ENCODE data around the gene ATP2B2.

The ATP2B2 gene

DNA sequence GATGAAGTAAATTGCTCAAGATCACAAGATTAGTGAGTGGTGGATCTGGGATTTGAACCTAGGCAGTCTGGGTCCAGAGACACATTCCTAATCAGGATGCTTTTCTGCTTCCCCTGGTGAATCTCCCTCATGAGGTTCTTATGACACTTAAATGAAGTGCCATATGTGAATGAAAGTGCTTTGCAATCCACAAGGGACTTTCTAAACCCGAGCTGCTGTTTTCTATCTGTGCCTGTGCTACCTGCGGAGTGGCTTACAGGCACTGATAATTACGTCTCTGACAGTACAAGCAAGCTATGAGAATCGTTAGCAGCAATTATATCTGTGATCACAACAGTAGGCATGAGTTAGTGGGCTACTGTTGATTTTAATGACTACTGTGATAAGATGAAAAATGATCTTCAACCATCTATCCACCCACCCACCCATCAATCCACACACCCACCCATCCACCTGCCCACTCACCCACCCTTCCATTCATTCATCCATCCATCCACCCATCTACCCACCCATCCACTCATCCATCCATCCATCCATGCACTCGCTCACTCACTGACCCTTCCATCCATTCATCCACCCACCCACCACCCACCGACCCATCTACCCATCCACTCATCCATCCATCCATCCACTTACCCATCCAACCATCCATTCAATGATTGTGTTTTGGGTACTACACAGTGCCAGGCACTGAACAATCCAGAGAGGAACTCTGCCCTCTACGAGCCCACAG lies 51.8 kb downstream of the ATP2B2 start:
- DNase-seq (ENCODE audit: low read depth in 1 of 2, low spot score in 1 of 2): no peak

DNA sequence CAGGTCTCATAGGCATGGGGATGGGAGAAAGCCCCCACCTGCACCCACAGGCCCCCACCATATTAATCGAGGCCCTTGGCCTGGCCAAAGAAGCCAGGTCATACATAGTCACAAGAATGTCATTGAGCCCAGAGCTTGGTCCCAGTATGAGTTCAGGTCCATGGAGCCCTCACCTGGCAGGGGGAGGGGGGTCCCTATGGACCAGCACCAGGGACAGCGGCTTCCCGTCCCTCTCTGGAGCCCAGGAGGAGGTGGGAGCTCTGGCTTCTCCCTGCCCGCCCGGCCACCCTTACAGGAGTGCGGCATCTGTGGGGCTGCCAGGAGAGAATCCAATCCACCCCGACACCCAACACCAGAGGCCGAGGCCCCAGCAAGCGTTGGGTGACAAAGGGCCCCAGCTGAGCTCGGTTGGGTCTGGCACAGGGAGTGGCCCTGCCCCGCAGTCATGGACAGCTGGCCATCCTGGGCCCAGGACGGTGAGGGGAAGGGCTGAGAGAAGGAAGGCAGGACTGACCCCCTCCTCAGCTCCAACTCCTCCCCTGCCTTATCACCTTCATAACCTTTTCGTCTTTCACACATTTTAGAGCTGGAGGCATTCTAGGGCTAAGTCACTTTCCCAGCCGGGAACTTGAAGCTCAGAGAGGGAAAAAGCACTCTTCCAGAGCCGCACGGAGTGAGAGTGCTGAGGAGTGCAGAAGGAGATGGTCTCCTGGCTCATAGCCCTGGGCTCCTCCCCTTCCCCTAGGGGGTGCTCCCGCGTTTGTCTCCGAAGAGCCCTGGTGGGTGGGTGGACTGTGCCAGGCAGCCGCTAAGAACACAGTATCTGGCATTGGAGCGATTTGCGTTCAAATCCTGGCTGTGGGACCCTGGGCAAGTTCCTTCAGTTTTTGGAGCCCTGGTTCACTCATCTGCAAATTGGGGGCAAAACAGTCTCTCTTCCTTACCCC lies 54.6 kb downstream of the ATP2B2 start:
- DNase-seq (ENCODE audit: low read depth in 1 of 2, low spot score in 1 of 2): no peak

DNA sequence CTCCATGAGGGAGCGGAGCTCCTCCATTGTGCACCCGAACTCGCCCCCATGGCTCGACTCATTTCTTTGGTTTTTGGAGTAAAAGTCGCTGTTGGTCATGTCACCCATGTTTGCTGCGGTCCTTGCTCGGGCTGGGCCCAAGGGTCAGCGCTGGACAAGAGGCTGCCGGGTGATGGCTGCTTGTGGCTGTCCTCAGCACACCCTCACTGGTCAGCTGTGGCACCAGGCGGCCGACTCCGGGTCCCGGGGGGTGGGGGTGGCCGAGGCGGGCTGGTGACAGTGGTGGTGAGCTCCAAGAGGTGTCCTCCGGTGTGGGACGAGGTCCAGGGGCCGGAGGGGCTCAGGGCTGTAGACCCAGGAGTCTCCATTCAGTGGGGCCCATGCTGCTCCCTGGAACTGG lies 56.0 kb downstream of the ATP2B2 start:
- DNase-seq (ENCODE audit: low read depth in 1 of 2, low spot score in 1 of 2): no peak

DNA sequence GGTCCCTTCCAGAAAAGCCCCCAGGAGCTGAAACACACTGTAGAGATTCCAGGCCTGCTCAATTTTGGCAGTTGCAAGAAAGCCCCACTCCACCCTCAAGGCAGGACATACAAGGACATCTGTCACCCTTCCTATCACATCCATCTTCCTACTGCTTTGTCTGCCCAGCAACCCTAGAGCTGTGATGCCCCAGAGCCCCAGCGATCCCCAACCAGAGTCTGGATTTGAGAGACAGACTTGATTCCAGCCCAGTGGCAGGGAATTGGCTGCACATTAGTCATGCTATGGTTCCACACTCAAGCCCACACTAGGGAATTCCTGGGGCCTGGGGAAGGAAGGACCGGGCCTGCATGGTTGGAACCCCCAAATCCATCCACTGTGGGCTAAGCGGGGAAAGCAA lies 56.8 kb downstream of the ATP2B2 start:
- DNase-seq (ENCODE audit: low read depth in 1 of 2, low spot score in 1 of 2): no peak

DNA sequence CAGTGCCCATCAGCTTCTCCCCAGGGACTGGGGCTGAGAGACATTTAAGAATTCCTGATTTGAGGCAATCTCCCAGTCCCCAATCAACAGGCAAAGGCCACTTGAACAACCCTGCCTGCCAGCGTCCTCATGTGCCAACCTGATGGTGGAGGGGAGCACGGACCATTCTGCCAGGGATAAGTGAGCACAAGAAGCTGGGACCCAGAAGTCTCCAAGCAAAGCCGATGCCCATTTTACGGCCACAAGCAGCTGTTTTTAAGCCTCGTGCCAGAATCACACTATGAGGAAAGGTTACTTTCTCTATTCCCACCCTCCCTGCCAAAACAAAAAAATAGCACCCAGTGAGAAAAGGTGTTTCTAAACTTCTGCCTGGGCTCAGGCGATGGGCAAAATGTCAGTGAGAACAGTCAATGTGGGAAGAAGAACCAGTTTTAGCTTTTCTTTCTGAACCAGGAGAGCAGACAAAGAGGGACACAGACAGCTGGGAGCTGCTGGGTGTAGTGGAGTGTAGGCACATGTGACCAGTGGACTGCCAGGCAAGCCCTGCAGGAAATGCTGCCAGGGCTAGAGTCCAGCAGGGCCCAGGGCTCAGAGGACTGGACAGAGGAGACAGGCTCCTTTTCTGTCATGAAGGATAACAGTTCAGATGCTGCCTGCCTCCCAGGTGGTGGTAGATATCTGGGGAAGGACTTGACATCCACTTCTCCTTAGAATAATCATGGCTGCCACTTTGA lies 57.7 kb downstream of the ATP2B2 start:
- DNase-seq (ENCODE audit: low read depth in 1 of 2, low spot score in 1 of 2): no peak

DNA sequence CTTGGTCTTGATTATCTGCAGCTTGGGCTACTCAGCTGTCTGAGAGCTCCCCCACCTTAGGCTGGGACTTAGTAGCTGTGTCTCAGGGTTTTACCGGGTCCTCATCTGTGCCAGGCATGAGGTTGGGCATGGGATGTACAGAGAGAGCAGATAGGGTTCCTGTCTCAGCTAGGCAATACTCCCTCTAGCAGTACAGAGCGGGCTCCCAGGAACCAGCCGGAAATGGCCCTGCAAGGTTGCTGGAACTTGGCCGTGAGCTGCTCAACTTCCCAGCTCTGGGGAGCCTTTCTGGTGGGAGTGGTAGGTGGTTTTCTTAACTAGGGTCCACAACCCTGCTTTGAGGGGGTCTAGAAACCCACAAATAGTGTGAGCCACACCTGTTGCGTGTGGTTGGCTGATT lies 58.3 kb downstream of the ATP2B2 start:
- DNase-seq (ENCODE audit: low read depth in 1 of 2, low spot score in 1 of 2): no peak

DNA sequence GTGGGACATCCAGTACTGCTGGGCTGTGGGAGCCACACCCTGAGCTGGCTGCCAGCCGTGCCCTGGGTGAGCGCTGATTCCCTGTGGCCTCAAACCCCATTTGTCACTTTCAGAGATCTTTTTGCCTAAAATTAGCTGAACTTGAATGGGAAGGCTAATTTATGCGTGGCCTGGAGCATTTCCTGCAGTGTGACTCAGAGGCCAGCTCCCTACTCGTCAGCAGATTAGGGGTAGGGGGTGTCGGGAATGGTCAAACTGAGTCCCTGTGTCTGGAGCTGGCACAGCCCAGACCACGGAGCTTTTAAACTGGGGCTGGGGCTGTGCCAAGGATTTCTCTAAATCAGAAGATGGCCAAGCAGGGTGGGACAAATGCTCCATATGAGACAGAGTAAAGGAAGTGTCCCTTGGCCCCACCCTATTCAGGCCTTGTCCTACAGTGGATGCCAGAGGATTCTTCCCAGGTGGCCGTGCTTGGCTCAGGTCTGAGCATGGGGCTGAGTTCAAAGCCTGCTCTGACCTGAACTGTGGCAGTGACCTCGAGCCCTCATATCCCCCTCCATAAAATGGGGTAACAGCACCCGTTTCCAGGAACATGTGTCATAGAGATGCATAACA lies 59.7 kb downstream of the ATP2B2 start:
- DNase-seq (ENCODE audit: low read depth in 1 of 2, low spot score in 1 of 2): no peak

DNA sequence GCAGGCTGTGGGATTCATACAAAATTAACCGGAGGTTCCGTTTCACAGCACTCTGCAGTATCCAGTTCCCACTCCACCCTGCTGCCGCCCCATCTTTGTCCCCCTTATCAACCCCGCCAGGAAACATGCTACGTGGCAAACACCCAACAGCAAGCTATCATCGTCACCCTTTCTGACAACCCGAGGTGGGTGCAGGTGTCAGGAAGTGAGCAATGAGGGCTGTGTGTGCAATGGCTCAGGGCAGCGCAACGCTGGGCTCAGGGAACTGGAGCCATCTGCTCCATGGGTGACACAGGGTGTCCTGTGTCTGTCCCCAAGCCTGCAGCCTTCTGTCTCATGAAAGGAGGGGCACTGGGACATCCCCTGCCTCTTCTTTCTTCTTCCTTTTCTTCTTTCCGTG lies 60.9 kb downstream of the ATP2B2 start:
- no peak for DNase-seq (ENCODE audit: low read depth in 1 of 2, low spot score in 1 of 2)

DNA sequence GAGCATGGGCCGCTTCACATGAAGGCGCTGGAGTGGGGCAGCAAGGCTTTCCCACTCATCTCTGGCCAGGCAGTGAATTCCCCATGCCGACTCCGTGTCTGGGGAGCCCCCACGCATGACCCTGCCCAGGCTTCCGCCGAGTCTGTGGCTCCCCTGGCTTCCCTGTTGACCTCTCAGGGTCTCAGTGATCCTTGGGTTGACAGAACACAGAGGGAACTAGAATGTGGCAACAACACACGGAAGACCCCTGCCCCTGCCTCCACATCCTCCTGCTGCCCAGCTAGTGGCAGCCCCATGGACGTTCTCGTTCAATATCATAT lies 61.3 kb downstream of the ATP2B2 start:
- no peak for DNase-seq (ENCODE audit: low read depth in 1 of 2, low spot score in 1 of 2)

DNA sequence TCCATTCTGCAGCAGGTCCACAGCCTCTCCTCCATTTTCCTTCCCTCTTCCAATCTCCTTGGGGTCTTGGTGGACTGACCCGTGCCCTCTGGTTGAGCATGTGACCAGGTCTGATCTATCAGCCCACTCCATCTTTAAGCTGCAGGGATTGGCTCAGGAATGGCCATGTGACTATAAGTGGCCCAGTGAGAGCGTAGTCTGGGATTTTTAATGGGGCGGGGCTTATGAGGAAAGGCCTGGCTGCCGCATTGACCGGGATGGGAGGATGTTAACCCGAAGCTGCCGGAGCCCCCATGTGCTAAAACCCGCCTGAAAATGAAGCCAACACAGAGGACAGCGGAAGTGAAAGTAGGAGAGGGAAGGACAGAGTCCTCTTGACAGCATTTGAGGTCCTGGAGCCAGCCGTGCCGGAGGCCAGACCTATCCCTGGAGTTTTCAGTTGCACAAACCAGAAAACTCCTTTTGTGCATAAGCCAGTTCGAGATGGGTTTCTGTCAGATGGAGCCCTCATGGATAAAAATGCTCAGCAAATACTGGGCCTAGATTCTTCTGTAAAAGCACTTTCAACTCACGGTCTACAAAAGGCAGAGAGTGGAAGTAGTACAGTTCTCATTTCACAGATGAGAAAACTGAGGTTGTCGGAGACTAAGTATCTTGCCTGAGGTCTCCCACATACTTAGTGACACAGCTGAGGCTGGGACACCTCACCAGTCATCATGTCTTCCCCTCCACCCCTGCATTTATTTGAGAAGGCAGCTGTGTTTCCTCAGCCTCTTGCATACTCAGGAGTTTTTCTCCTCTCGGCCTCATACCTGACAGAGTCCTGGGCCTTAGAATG lies 61.9 kb downstream of the ATP2B2 start:
- DNase-seq (ENCODE audit: low read depth in 1 of 2, low spot score in 1 of 2): no peak

DNA sequence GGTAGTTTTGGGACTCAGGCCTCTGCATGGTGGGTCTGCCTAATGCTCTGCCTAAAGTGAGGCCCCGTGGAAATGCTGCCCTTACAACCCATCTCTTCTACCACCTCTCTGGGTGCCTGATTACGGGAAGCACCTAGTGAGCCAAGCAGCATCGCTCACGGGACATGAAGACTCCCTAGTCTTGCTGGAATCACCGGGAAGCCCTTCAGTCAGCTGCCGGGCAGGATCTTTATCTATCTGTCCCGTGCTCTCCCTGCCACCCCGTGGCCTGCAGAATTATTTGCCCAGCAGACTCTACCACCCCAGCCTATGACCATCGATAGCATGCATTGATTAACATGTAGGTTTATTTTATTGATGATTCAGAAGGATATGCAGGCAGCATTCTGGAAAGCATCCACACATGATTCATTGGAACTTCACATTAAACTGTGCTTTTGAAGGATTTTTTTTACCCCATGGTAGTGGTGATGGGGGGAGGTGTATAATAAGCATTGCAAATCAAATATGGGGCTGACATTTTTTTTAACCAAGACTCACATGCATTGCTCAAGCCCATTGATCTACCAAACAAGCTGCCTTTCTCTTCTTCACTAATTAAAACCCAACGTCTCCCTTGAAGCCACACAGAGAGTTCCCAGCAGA lies 63.1 kb downstream of the ATP2B2 start:
- no peak for DNase-seq (ENCODE audit: low read depth in 1 of 2, low spot score in 1 of 2)

DNA sequence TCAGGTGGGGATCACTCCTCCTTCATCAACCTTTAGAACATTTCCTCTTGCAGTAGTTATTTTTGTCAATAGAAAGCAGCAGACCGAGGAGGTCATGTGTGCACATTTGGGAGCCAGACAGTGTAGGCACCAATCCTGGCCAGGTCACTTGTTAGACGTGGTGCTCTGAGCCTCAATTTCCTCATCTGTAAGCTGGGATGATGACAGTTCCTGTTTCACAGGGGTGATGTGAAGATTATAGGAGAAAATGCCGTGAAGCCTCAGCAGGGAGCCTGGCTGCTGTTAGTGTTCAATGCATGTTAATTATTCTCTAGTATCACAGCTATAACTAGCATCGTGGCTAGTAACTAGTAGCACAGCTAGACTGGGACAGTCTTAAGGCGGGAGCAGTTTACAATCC lies 64.7 kb downstream of the ATP2B2 start:
- DNase-seq (ENCODE audit: low read depth in 1 of 2, low spot score in 1 of 2): no peak

DNA sequence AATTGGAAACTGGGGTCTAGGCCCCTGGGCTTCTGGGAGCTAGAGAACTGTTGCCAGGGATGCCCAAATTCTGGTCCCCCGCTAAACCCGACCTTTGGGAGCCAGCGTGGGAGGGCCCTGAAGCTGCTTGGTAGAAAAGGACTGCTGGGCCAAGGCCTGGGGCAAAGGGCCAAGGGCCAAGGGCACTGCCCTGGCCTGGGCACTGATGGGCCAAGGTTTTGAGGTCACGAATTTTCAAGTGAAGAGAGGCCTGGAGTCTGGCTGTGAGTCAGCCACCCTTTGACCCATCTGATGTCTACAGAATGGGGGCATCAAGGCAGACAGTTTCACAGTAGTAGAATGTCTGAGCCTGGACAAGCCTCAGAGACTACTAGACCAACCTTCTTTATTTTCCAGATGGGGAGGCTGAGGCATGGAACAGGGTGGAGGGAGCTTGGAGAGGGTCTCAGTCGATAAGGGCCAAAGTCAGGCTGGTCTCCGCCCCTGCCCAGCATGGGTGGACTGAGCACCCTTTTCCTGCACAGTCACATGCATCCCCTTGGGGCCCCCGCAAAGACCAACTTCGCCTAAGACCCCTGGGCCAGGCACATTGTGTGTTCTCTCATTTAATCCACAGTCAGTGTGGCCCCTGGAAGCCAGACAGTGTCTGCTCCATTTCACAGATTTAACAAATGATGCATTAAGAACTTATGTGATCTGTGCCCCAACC lies 66.3 kb downstream of the ATP2B2 start:
- no peak for DNase-seq (ENCODE audit: low read depth in 1 of 2, low spot score in 1 of 2)

DNA sequence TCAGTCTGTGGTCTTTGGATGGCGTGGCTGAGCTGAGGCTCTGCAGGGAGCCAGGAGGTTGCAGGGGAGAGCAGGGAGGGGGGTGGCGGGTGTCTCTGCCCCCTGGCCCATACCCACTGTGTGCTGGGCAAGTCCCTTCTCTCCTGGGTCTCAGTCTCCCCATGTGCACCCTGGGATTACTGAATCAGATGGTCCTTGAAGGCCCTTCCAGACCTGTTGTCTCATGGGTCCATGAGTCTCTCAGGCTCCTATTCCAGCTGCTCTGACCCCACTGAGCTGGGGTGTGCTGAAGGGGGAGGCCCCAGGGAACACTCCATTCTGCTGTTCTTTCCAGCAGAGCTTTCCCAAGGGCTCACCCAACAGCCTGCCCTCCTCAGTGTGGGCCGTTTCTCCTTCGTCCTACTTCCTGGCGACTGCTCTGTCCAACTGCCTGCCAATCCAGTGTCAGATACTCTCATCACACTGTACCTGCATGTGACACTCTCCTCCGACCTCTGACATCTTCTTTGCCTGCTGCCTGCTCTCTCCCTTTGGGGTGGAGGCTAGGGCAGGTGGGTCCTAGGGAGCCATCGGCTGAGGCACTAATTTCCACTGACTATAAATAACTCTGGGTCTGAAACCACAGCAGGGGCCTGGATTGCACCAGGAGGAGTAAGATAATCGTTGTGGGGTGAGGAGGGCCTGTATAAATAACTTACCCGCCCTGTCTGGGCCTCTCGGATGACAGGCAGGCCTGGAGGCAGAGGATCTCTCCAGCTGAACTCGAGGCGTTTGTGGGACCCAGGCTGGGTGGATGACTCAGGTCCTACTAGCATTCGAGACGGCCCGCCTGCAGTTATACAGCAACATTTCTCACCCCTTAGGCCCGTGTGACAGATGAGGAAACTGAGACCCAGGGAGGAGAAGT lies 67.1 kb downstream of the ATP2B2 start:
- DNase-seq (ENCODE audit: low read depth in 1 of 2, low spot score in 1 of 2): no peak

DNA sequence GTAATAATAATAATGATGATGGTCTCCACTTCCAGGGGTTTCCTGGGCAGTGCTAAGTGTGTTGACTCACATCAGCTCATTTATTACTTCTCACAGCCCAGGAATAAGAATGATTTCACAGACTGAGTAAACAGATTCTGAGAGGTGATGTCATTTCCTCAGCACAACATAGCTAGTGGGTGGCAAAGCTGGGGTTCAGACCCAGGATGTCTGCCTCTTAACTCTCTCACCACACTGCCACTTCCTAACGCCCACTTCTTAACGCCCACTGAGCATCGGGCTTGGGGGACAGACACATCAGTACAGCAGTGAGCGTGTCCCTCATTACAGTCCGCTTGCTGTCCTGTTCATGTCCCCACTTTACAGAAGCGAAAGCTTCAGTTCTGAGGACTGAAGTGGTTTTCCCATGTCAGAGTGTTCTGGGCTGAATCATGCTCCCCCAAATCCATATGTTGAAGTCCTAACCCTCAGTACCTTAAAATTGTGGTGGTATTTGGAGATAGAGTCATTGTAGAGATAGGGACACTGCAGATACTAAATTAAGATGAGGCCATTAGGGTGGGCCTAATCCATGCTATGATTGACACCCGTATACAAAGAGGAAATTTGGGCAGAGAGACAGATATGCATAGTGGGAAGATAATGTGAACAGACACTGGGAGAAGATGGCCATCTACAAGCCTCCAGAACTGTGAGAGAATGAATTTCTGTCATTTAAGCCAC lies 68.0 kb downstream of the ATP2B2 start:
- peak in 1 of 2 donors; percentile 25 for DNase-seq (ENCODE audit: low read depth in 1 of 2, low spot score in 1 of 2)

DNA sequence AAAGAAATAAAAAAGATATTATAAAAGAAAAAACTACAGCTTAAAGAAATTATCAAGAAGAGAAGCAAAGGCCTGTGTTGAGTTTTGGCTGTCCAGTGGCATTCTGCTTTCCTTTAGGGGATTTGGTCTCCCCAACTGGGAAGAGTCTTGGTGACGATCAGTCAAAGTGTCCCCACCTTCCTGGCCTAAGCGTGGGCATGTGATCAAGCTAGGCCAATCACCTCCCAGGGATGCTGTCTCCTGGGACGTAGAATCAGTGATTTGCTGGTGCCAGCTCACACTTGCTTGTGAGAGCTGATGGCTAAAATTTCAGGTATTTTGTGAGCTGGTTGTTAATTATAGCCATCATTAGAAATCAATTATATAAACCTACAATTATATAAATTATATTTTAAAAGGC lies 69.5 kb downstream of the ATP2B2 start:
- DNase-seq (ENCODE audit: low read depth in 1 of 2, low spot score in 1 of 2): no peak

DNA sequence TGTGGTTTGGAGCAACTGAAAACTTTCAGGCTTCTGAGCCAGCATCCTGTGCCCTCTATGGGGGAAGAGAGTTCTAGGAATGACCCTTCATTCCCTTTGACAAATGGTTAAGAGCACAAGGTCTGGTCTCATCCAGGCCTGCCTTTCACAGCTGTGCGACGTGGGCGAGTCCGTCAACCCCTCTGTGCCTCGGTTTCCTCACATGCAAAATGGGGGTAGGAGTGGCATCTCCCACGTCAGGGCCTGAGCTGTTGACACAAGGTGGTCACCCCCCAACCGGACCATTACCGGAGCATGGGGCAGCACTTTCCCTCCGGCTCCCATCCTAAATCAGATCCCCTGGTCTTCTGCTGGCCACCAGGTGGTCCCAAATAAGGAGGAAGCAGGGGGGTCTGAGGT lies 70.4 kb downstream of the ATP2B2 start:
- DNase-seq (ENCODE audit: low read depth in 1 of 2, low spot score in 1 of 2): no peak

Measured in activated T-helper 1 cell treated with anti-CD3 and anti-CD28 coated beads, Interleukin-2, amount 50 U/mL, for 16 hours (primary cell).